ENCODE data around the gene DACH1. TPM values are rescaled to one million over a fixed set of nuclear protein-coding genes. Genes with fewer than 3 reads are reported as not detected.

The DACH1 gene
- total and polyA plus RNA-seq, 12 donors = 3.6 to 20.0 (median 8.8) TPM

DNA sequence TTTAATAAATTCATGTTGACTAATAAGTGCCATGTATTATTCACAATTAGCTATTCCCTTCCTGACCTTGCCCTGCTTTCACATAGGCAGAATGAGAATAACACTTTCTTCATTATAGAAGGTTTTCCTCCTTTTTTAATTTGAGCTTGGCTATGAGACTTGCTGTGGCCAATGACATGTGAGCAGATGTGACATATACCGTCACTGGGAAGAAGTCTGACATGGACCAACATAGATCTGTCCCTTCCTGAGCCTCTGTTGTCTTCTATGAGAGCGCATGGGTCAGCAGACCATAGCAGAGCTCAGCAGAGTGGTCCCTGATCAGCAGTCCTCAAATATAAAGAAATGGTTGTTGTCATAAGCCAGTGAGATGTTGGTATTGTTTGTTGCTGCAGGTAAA, 163.9 kb downstream of the DACH1 start:
- intact Hi-C loops (cut with DNase I) = no loop called here
- DNase-seq = no peak
- TF ChIP-seq POLR2A (IDR thresholded peaks at IDR 0.05) = no peak
- TF ChIP-seq, protein P1, sequence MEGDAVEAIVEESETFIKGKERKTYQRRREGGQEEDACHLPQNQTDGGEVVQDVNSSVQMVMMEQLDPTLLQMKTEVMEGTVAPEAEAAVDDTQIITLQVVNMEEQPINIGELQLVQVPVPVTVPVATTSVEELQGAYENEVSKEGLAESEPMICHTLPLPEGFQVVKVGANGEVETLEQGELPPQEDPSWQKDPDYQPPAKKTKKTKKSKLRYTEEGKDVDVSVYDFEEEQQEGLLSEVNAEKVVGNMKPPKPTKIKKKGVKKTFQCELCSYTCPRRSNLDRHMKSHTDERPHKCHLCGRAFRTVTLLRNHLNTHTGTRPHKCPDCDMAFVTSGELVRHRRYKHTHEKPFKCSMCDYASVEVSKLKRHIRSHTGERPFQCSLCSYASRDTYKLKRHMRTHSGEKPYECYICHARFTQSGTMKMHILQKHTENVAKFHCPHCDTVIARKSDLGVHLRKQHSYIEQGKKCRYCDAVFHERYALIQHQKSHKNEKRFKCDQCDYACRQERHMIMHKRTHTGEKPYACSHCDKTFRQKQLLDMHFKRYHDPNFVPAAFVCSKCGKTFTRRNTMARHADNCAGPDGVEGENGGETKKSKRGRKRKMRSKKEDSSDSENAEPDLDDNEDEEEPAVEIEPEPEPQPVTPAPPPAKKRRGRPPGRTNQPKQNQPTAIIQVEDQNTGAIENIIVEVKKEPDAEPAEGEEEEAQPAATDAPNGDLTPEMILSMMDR (IDR thresholded peaks at IDR 0.05) = no peak
- no peaks in the 10 kb centered on the region for H3K27me3 ChIP-seq
- H3K36me3 ChIP-seq (replicated peaks in 1 of 2) = no peaks in the 10 kb centered on the region
- no peaks in the 10 kb centered on the region for H3K9me3 ChIP-seq (replicated peaks in 1 of 3)
- no peaks in the 10 kb centered on the region for H3K4me1 ChIP-seq (replicated peaks in 1 of 2)
- no peak overlapping the region for H3K4me3 ChIP-seq
- H3K27ac ChIP-seq = no peak overlapping the region
- WGBS, 4 donors = 76 to 100% (median 95%) methylated on average over 2 of the region's 2 CpGs

DNA sequence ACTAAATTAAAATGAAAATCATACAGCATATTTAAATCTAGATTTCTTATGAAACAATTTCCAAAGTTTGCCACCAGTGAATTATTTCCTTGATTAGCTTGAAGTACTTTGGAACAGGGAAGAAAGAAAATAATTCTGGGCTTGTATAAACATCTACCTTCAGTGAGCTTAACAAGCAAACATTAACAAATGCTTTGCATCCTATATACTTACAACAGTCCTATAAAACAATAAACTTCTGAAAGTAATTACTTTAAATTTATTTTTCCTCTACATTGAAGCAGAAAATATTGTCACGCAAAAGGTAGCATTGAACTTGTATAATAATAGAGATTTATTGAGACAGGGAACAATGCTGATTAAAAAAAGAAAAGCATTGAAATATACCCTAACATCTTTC, 164.8 kb downstream of the DACH1 start:
- intact Hi-C loops (cut with DNase I) = no loop called here

DNA sequence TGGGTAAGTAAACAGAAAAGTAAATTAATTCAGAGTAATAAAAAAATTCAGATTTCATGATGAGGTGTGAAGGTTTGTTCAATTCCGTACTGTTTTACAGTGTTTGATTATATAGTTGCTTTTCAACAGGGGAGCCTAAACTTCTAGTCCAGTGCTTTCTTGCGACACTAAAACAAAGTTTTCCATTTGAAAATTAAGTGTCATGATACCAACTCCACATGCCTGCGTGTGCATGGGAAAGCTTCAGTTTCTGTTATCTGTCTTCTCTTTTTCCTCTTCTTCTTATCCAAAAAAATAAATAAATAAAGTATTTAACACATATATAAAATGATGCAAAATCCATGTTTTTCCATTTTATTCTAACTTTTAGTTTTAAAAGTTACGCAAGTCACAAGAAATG, 165.3 kb downstream of the DACH1 start:
- Histone ChIP-seq H3K9me3 (replicated peaks in 1 of 3) (no peaks in the 10 kb centered on the region), H3K4me1 (replicated peaks in 1 of 2) (no peaks in the 10 kb centered on the region), H3K36me3 (replicated peaks in 1 of 2) (no peaks in the 10 kb centered on the region), H3K4me3 (no peak overlapping the region), H3K27ac (no peak overlapping the region), H3K27me3 (no peaks in the 10 kb centered on the region)
- no peak for DNase-seq
- intact Hi-C loops (cut with DNase I) = no loop called here
- WGBS, 4 donors = 89 to 96% (median 92%) methylated on average over 4 of the region's 4 CpGs
- TF ChIP-seq POLR2A (IDR thresholded peaks at IDR 0.05) = no peak
- TF ChIP-seq, protein P1 (IDR thresholded peaks at IDR 0.05) = no peak

More for the DNA sequence above, 164.8 kb downstream of the DACH1 start:
- H3K4me1 ChIP-seq (replicated peaks in 1 of 2) = no peaks in the 10 kb centered on the region
- no peaks in the 10 kb centered on the region for H3K36me3 ChIP-seq (replicated peaks in 1 of 2)
- H3K9me3 ChIP-seq (replicated peaks in 1 of 3) = no peaks in the 10 kb centered on the region
- H3K27me3 ChIP-seq = no peaks in the 10 kb centered on the region
- no peak overlapping the region for H3K4me3 ChIP-seq
- TF ChIP-seq, protein P1 (IDR thresholded peaks at IDR 0.05) = no peak
- no peak for TF ChIP-seq POLR2A (IDR thresholded peaks at IDR 0.05)
- WGBS, 4 donors = 96 to 100% (median 98%) methylated on average over 1 of the region's 1 CpG
- no peak overlapping the region for H3K27ac ChIP-seq
- no peak for DNase-seq

DNA sequence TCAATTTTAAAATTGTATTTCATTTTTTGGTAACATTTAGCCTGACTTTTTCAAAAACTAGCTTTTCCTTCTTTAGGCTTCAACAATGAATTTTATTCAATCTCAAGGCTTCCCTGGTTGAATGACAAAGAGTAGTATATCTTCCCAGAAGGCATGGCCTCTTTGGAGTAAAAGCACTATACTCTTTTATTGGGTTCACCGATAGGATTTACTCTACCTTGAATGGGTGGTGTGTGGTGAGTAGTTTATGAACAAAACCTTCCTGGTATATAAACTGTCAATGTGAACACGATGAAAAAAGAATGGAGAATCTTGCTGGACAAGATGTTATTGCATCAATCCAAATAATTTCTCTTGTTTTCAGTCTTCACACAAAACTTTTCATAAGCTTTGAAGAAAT, 167.7 kb downstream of the DACH1 start:
- Histone ChIP-seq H3K4me3 (no peak overlapping the region), H3K36me3 (replicated peaks in 1 of 2) (no peaks in the 10 kb centered on the region), H3K4me1 (replicated peaks in 1 of 2) (no peaks in the 10 kb centered on the region), H3K9me3 (replicated peaks in 1 of 3) (no peaks in the 10 kb centered on the region), H3K27me3 (no peaks in the 10 kb centered on the region), H3K27ac (no peak overlapping the region)
- intact Hi-C loops (cut with DNase I) = no loop called here
- WGBS, 4 donors = 89 to 95% (median 92%) methylated on average over 2 of the region's 2 CpGs
- TF ChIP-seq, protein P1 (IDR thresholded peaks at IDR 0.05) = no peak
- TF ChIP-seq POLR2A (IDR thresholded peaks at IDR 0.05) = no peak
- DNase-seq = no peak
